ENCODE data around the gene MAMSTR.
A peak's percentile ranks its signal among the peaks of the same experiment; 100 is the strongest.
"Not testable (repeated sequence)": the region's sequence is repeated elsewhere in the genome, so short reads cannot be mapped to it uniquely, and the experiment has no call there.

Gene MAMSTR

GRCh38 chr19:48720613-48721296, 1.2 kb upstream of the MAMSTR start:
- DNase-seq (ENCODE audit: low read depth in 2 of 2), result peak; percentile 86 to 88

- DNase-seq (ENCODE audit: low read depth in 2 of 2), result no peak
Measured at GRCh38 chr19:48720251-48720612, 707 bp upstream of the MAMSTR start.

- no peak for DNase-seq (ENCODE audit: low read depth in 2 of 2)
Measured at GRCh38 chr19:48718711-48719231, 754 bp downstream of the MAMSTR start.

- DNase-seq (ENCODE audit: low read depth in 2 of 2), result not testable (repeated sequence)
Measured at GRCh38 chr19:48718106-48718505, 1.4 kb downstream of the MAMSTR start.

- no peak for DNase-seq (ENCODE audit: low read depth in 2 of 2)
Measured at GRCh38 chr19:48716562-48717291, 2.8 kb downstream of the MAMSTR start.

GRCh38 chr19:48715681-48716171, 3.8 kb downstream of the MAMSTR start:
- no peak for DNase-seq (ENCODE audit: low read depth in 2 of 2)

GRCh38 chr19:48714759-48715675, 4.5 kb downstream of the MAMSTR start:
- DNase-seq (ENCODE audit: low read depth in 2 of 2), result no peak

- DNase-seq (ENCODE audit: low read depth in 2 of 2), result peak; percentile 92 to 96
Measured at GRCh38 chr19:48713864-48714755, 5.4 kb downstream of the MAMSTR start.

- no peak for DNase-seq (ENCODE audit: low read depth in 2 of 2)
Measured at GRCh38 chr19:48713041-48713863, 6.3 kb downstream of the MAMSTR start.

- DNase-seq (ENCODE audit: low read depth in 2 of 2), result no peak
Measured at GRCh38 chr19:48711106-48711662, 8.3 kb downstream of the MAMSTR start.

GRCh38 chr19:48708471-48708870, 11.1 kb downstream of the MAMSTR start:
- no peak for DNase-seq (ENCODE audit: low read depth in 2 of 2)

- DNase-seq (ENCODE audit: low read depth in 2 of 2), result no peak
Measured at GRCh38 chr19:48705431-48705830, 14.1 kb downstream of the MAMSTR start.

- no peak for DNase-seq (ENCODE audit: low read depth in 2 of 2)
Measured at GRCh38 chr19:48703316-48703715, 16.2 kb downstream of the MAMSTR start.

- DNase-seq (ENCODE audit: low read depth in 2 of 2), result no peak
Measured at GRCh38 chr19:48702701-48703100, 16.8 kb downstream of the MAMSTR start.

GRCh38 chr19:48698046-48698445, 21.5 kb downstream of the MAMSTR start:
- no peak for DNase-seq (ENCODE audit: low read depth in 2 of 2)

- DNase-seq (ENCODE audit: low read depth in 2 of 2), result no peak
Measured at GRCh38 chr19:48696353-48697010, 23.0 kb downstream of the MAMSTR start.

- no peak for DNase-seq (ENCODE audit: low read depth in 2 of 2)
Measured at GRCh38 chr19:48695743-48696352, 23.7 kb downstream of the MAMSTR start, which contains the start of gene FUT2. Gene FUT2 (plus strand): TSS chr19:48695971. CDS start chr19:48702957, 6,986 bp downstream.

- not testable (repeated sequence) for DNase-seq (ENCODE audit: low read depth in 2 of 2)
Measured at GRCh38 chr19:48693629-48694028, 25.9 kb downstream of the MAMSTR start.

- no peak for DNase-seq (ENCODE audit: low read depth in 2 of 2)
Measured at GRCh38 chr19:48689449-48689848, 30.1 kb downstream of the MAMSTR start.

Measured in activated CD4-positive, alpha-beta T cell treated with anti-CD3 and anti-CD28 coated beads for 24 hours (primary cell).